GM12874 (cell line): ENCODE measurements around the gene FOXO6.

Experiments
- CTCF ChIP-seq: IDR thresholded peaks from 2 replicates; pipeline ENCODE4 v1.5.1; 2011; ENCODE audit warnings: low read depth, mild to moderate bottlenecking, control low read depth, low read length, moderate library complexity; ENCODE audit not compliant: insufficient read depth

The FOXO6 gene

GRCh38 chr1:41351262-41352151 is 9.7 kb upstream of the FOXO6 start:
- no peak for TF ChIP-seq CTCF

GRCh38 chr1:41353744-41354143 is 7.5 kb upstream of the FOXO6 start:
- TF ChIP-seq CTCF: no peak

GRCh38 chr1:41354956-41355355 is 6.3 kb upstream of the FOXO6 start:
- no peak for TF ChIP-seq CTCF

- no peak for TF ChIP-seq CTCF
These were observed 5.9 kb upstream of the FOXO6 start for GRCh38 chr1:41355356-41355755.

- TF ChIP-seq CTCF: no peak
These were observed 5.5 kb upstream of the FOXO6 start for GRCh38 chr1:41355761-41356160.

GRCh38 chr1:41356752-41357151 is 4.5 kb upstream of the FOXO6 start:
- no peak for TF ChIP-seq CTCF

GRCh38 chr1:41357451-41358101 is 3.7 kb upstream of the FOXO6 start:
- TF ChIP-seq CTCF: no peak
